Measurements from ENCODE around the gene EHD4.

The EHD4 gene

DNA sequence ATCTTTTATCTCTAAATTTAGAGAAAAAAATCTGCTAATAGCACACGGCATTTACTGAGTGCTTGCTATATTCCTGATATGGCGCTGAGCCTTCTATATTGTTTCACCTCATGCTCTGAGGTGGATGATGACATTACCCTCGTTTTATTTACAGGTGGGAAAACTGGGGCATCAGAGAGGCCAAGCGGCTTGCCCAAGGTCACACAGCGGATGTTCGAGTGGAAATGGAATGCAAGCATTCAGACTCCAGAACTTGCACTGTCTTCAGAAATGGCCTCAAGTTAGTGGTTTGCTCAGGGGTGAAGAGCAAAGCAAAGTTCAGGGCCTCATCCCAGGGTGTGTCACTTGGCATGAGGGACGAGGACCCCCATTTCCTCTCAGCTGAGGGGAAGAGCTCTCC, 17.3 kb downstream of the EHD4 start:
- no peak for DNase-seq

DNA sequence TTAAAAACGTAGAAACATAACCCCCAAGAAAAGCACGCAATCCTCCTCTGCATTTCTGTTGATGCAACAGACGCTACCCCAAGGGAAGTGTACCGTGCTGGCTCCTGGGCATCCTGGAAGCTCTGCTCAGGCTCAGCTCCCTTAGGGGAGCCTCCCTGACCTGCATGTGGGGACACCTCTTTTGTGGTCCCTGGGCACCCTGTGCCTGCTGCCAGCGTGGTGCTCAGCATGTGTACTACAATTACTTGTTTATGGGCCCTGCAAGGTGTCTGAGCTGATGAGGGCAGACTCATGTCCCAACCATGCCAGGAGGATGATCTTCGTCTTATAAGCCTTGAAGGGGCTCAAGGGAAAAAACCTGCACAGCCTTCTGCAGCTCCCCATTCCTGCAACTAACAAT, 18.3 kb downstream of the EHD4 start:
- no peak for DNase-seq

DNA sequence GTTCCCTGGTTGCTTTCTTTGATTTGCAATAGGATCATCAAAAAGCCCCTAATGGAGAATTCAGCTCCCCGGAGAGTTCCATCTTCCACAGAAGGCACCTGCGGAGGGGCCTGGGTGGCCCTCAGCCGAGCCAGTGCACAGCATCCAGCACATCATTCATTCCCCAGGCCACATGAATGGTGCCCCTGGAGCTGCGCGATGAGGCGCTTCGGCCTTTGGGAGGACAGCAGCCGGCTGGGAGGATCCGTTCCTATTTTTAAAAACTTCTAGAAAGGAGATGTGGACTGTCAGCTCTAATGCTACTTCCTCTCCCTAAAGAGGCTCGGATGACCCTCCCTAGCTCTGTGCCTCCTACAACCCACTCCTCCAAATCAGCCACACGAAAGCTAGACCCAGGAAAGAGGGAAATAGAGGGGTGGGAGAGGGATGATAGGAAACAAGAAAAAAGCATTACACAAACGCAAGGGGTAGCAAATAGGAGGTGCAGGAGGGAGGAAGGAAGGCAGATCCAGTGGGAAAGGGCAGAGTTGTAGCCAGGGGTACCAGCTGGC, 20.3 kb downstream of the EHD4 start:
- no peak for DNase-seq

- no peak for DNase-seq
Measured at GRCh38 chr15:41951571-41951970, 20.8 kb downstream of the EHD4 start.

DNA sequence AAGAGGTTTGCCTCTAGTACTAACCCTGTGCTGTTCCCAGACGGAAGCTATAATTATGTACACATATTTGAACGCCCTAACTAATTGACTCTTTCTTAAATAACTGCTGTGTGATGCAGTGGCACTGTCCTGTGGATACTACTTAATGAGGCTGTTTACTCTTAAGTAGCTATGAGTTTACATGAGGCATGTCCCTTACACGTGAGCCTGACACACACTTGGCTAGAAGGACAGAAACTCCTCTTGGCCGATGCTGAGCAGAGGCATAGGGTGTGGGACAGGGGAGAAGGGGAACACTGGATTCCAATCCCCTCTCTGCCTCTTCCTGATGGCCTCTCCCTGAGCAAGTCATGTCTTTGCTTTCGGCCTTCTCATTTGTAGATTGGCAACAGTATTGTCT, 21.9 kb downstream of the EHD4 start:
- no peak for DNase-seq

GRCh38 chr15:41950127-41950483, 22.3 kb downstream of the EHD4 start:
- no peak for DNase-seq

DNA sequence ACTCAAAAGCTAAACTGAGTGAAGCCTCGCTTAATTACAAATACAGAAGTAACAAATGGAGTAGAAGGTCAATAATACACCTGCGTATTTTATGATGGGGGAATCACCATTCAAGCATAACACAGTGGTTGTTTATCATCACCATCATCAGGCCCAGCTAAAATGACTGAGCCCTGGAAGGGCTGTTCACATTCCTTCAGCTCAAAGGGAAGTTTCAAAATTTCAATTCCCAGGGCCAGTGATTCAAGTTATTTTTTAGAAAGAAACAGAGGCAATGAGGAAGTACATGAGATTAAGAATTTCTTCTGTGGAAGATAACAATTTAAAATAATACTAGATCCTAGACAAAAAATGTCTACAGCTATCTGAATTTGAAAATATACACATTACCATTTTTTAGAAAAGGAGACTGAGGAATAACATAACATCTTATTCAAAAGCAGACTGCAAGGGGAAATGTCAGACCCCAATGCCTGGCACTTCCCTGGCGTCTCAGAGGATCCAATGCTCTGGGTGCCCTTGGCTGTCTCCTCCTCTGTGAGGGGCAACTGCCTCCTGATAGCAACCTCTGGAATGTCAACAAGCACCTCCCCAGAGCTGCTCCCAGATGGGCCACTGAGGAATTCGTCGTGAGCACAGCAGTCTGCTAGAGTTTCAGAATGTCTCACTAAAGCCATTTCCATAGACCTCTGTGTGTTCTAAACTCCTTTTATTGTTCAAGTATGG, 22.8 kb downstream of the EHD4 start:
- DNase-seq: no peak

DNA sequence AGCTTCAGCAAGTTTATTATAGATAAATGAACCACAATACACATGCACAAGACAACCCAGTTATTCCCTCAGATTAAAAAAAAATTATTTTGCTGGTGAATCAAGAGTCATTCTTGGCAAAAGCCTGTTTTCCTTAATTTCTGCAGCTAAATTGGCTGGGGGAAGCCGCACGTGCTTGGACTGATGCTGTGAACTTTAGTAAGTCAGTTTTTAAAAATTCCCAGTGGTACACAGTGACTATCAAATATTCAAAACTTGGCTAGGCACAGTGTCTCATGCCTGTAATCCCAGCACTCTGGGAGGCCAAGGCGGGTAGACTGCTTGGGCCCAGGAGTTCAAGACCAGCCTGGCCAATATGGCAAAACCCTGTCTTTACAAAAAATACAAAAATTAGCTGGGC, 23.9 kb downstream of the EHD4 start:
- no peak for DNase-seq

GRCh38 chr15:41946970-41947369, 25.4 kb downstream of the EHD4 start:
- DNase-seq: no peak

DNA sequence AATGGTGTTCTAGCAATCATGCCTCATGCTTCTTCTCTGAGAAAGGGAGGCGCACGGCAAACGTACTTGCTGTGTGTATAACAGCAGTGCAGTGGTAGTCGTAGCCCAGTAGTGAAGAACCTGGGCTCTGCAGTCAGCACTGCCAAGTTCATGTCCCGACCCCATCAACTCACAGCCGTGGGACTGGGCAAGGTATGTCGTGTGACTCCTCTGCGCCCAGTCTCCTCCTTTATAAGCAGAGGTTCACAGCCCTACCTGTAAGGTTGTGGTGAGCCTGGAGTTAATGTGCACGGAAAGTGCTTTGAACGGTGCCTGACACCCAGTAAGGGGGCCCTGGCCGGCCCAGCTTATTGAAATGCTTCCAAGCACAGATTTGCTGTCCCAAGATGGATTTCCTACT, 26.6 kb downstream of the EHD4 start:
- no peak for DNase-seq

- no peak for DNase-seq
Measured at GRCh38 chr15:41945221-41945620, 27.1 kb downstream of the EHD4 start.

DNA sequence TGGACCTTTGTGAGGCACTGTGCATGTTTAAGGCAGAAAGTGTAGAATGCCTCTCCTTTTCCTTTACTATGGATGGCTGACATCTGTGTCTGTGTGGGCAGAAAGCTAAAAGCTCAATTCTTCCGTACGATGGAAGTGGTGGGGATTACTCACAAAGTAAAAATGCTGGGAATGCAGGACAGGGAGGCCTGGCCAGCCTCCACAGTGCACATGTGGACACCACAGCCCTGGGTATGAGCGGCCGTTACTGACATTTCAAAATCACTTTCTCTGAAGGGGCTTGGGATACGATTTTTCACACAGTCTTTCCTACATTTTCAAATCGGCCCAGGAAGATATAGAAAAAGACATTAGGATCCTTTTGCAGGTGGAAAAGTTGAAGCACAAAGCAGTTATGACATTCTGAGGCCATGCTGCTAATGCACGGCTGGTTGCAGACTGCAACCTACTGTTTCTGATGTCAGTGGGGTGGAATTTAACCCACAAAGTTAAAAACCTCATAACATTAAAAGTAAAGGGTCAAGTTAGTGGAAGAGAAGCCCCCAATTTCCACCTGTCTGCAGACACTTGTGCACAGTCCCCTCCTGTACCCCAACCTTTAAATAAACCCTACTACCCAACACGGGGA, 27.9 kb downstream of the EHD4 start:
- DNase-seq: no peak

GRCh38 chr15:41943543-41944312, 28.6 kb downstream of the EHD4 start:
- no peak for DNase-seq

DNA sequence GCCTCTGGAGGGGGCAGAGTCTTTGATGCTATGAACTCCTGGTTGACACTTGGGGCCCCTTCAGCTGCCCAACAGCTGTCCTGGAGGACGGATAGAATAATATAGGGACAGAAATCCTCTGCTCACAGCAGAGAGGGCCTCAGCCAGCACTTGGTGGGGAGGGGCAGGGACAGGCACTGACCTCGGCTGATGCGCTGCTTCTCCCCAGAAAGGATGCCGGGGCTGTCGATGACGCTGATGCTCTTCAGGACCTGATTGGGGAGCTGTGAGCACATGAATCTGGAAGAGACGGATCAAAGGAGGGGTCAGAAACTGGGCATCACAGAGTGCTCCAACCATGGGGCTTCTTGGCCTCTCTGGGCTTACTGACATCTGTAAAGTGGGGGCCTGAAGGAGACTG, 29.5 kb downstream of the EHD4 start:
- DNase-seq: no peak

DNA sequence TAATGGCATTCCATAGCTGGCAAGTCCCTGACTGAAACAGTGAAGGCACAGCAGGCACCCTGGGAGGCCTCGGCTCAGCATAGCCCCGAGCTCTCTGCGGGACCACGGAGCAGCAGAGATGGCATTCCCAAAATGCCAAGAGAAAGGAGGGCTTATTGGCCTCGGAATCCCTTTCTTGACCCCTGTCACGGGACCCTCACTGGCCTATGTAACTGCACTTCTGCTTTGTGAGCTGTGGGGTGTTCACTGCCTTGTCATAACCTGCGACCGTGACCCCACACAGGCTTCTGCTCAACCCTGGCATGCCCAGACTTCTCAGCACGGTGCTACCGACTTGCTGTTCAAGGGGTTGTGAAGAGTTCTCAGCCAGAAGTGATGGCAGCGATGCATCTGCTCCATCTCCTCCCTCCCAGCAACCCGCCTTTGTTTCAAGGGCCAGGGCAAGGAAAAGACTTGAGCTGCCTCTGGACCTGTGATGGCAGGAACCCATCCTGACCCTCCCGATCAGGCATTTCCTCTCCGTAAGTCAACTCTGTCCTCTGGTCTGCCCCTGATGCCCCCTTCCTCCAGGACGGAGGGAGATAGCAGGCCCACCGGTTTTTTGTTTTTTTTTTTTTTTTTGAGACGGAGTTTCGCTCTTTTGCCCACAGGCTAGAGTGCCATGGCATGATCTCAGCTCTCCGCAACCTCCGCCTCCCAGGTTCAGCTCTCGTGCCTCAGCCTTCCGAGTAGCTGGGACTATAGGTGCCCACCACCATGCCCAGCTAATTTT, 30.5 kb downstream of the EHD4 start:
- no peak for DNase-seq

DNA sequence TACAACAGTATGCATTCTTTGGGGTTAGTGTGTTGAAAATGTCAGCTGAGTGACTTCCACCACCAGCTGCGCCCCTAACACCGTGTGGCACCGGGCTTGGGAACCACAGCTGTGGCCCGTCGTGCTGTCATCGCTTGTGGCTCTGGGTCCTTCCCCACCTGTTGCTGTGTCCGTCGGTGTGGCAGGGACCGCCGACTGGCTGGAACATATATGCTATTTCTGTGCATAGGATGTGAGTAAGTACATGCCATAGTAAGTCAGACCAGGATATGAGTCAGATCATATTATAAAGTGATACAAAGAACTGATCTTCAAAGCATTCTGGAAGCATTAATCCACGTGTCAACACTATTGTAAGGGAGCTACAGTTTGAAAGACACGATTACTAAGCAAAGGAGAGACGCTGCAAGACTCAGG, 31.9 kb downstream of the EHD4 start:
- DNase-seq: no peak

DNA sequence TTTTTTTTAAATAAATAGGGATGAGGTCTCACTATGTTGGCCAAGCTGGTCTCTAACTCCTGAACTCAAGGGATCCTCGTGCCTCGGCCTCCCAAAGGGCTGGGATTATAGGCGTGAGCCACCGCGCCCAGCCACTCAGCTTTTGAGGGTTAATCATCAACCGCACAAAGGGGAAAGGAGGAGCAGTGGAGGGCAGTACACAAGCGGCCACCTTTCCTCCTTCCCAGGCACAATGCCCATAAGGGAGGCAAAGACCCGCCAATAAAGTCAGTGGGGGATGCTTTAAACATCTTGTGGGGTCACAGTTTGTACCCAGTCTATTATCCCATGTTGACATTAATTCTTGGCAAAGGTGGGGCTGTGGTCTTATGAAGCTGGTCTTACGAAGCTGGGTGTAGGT, 32.4 kb downstream of the EHD4 start:
- DNase-seq: no peak

- no peak for DNase-seq
Measured at GRCh38 chr15:41937568-41937923, 34.8 kb downstream of the EHD4 start.

GRCh38 chr15:41936649-41937567, 35.4 kb downstream of the EHD4 start:
- DNase-seq: no peak

DNA sequence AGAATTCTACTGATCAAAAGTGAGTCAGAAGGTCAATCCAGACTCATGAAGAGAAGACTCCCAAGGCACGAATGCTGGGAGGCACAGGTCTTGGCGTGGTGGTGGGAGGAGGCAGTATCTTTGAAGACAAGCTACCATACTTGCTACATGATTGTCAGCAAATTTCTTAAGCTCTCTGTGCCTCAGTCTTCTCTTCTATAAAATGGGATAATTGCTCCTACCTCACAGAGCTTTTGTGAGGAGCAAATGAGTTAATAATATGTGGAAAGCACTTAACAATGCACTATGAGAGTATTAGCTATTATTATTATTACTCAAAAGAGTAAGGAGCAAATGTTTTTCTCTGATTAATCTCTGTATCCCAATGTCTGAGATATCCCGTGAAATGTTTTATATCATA, 36.2 kb downstream of the EHD4 start:
- DNase-seq: no peak

- no peak for DNase-seq
Measured at GRCh38 chr15:41935566-41936020, 36.8 kb downstream of the EHD4 start.

GRCh38 chr15:41934843-41935242, 37.5 kb downstream of the EHD4 start:
- no peak for DNase-seq

Measured in NCI-H345 (cell line).